B cell (primary cell): Measurements from ENCODE around the gene AVPI1. TPM values are rescaled to one million over a fixed set of nuclear protein-coding genes. Genes with fewer than 3 reads are reported as not detected.

ENCODE experiments used
- ATAC-seq: fragments of 200-7000 bp; cut with Tn5 transposase; one replicate; pipeline ENCODE4 v1.10.0; 2021; ENCODE audit warnings: low read depth, mild to moderate bottlenecking, moderate number of reproducible peaks, moderate library complexity
- CTCF ChIA-PET: fragments of 350-600 bp; sonication (Branson Sonifier 250); formaldehyde crosslinking; loops from one replicate; lab custom pipeline; 2021; ENCODE audit warnings: antibody characterized with exemption, inconsistent platforms; lab: Charles Lee
- POLR2A ChIA-PET: fragments of 350-600 bp; sonication (Branson Sonifier 250); formaldehyde crosslinking; loops from one replicate; lab custom pipeline; 2021; ENCODE audit warnings: antibody characterized with exemption; lab: Charles Lee
- DNase-seq: peaks from one replicate; pipeline ENCODE4 v3.0.0; 2013
- H2AFZ ChIP-seq: 2 replicates; pipeline ENCODE4 v1.6.1; 2012; ENCODE audit warnings: mild to moderate bottlenecking, low read depth, low read length; ENCODE audit not compliant: insufficient read depth, poor library complexity, severe bottlenecking
- H3K27ac ChIP-seq, 2 donors: 1 replicate in 1 of 2; 2 replicates in 1 of 2; pipeline ENCODE4 v1.5.1; 2012 to 2013; ENCODE audit warnings: low read length in 2 of 2, mild to moderate bottlenecking in 2 of 2, moderate library complexity in 1 of 2
- H3K27me3 ChIP-seq, 4 experiments: fragments of 200-600 bp in 1 of 4; sonication (generic) in 1 of 4; replicated peaks in 1 of 4; 1 replicate in 2 of 4; 2 replicates in 2 of 4; pipeline versions ENCODE4 v1.6.1 to v1.7.0; 2013 to 2016; ENCODE audit warnings: low read length in 3 of 4, mild to moderate bottlenecking in 2 of 4, mixed read lengths in 1 of 4, moderate library complexity in 1 of 4; ENCODE audit not compliant: insufficient read depth in 4 of 4, control insufficient read depth in 3 of 4; ENCODE audit errors: control extremely low read depth in 1 of 4
- H3K36me3 ChIP-seq, 2 experiments: replicated peaks in 1 of 2; 1 replicate in 1 of 2; 2 replicates in 1 of 2; pipeline versions ENCODE4 v1.6.1 to v1.7.1; 2013; ENCODE audit warnings: low read length in 1 of 2; ENCODE audit not compliant: insufficient read depth in 2 of 2, control insufficient read depth in 1 of 2; ENCODE audit errors: control extremely low read depth in 1 of 2, extremely low read depth in 1 of 2
- H3K4me1 ChIP-seq, 2 donors: fragments of 200-600 bp in 1 of 2; sonication (generic) in 1 of 2; 1 replicate in 1 of 2; 2 replicates in 1 of 2; pipeline versions ENCODE4 v1.5.1 to v1.6.1; 2013 to 2017; ENCODE audit warnings: low read length in 2 of 2; ENCODE audit not compliant: control insufficient read depth in 2 of 2, insufficient read depth in 2 of 2
- H3K4me2 ChIP-seq: replicated peaks from 2 replicates; pipeline ENCODE3; 2012; ENCODE audit warnings: mild to moderate bottlenecking, low read depth, low read length; ENCODE audit not compliant: poor library complexity, severe bottlenecking
- H3K4me3 ChIP-seq, 5 experiments: fragments of 200-600 bp in 1 of 5; sonication (generic) in 1 of 5; 1 replicate in 3 of 5; 2 replicates in 2 of 5; pipeline versions ENCODE4 v1.5.1 to v1.7.0; 2011 to 2016; ENCODE audit warnings: low read length in 4 of 5, mild to moderate bottlenecking in 4 of 5, low read depth in 2 of 5, control low read depth in 1 of 5, moderate library complexity in 1 of 5; ENCODE audit not compliant: insufficient read depth in 1 of 5; ENCODE audit errors: control extremely low read depth in 1 of 5, extremely low read depth in 1 of 5
- H3K79me2 ChIP-seq: fragments of 200-600 bp; sonication (generic); one replicate; pipeline ENCODE4 v1.6.0; 2016; ENCODE audit warnings: low read length; ENCODE audit not compliant: control insufficient read depth, insufficient read depth
- H3K9ac ChIP-seq: fragments of 200-600 bp; sonication (generic); 2 replicates; pipeline ENCODE4 v1.6.1; 2017; ENCODE audit warnings: mild to moderate bottlenecking, low read length, moderate library complexity
- H3K9me3 ChIP-seq, 3 donors: one replicate each; pipeline versions ENCODE4 v1.6.1 to v1.7.1; 2013; ENCODE audit warnings: low read length in 2 of 3; ENCODE audit not compliant: control insufficient read depth in 2 of 3, insufficient read depth in 1 of 3; ENCODE audit errors: control extremely low read depth in 1 of 3
- H4K20me1 ChIP-seq: 2 replicates; pipeline ENCODE4 v1.6.0; 2012; ENCODE audit warnings: mild to moderate bottlenecking, low read length; ENCODE audit not compliant: insufficient read depth, control insufficient read depth, poor library complexity, severe bottlenecking
- H3K27ac Mint-ChIP-seq: one replicate; pipeline ENCODE4 v1.8.0; 2021; ENCODE audit warnings: mixed read lengths
- H3K27me3 Mint-ChIP-seq: one replicate; pipeline ENCODE4 v1.8.0; 2021; ENCODE audit warnings: mixed read lengths
- H3K4me1 Mint-ChIP-seq: one replicate; pipeline ENCODE4 v1.8.0; 2021; ENCODE audit warnings: mixed read lengths
- H3K4me3 Mint-ChIP-seq: one replicate; pipeline ENCODE4 v1.8.0; 2021; ENCODE audit warnings: mixed read lengths
- H3K9me3 Mint-ChIP-seq: one replicate; pipeline ENCODE4 v1.8.0; 2022; ENCODE audit warnings: mixed read lengths; ENCODE audit not compliant: insufficient read depth
- CTCF ChIP-seq: fragments of 200-600 bp; IDR thresholded peaks from one replicate; pipeline ENCODE4 v1.8.0; 2022; ENCODE audit warnings: antibody characterized with exemption, mild to moderate bottlenecking
- EZH2 ChIP-seq: IDR thresholded peaks from 2 replicates; pipeline ENCODE4 v1.6.1; 2012; ENCODE audit warnings: borderline replicate concordance, low read depth, mild to moderate bottlenecking, moderate library complexity, low read length; ENCODE audit not compliant: insufficient read depth, poor library complexity, severe bottlenecking
- WGBS: methylation state at CpG from one replicate; pipeline ENCODE4 v1.1.5; 2013; ENCODE audit warnings: missing lambda C conversion rate; ENCODE audit not compliant: insufficient coverage; 5-methylcytosine and 5-hydroxymethylcytosine counted together
- intact Hi-C: fragments of 100-400 bp; cut with micrococcal nuclease; formaldehyde crosslinking; loops from one replicate; pipeline ENCODE4 v1.10.0; 2022
- polyA plus RNA-seq: library from polyadenylated mRNA; depleted of rRNA; stranded (reverse); fragments of >200 nt; gene quantifications from 2 replicates; pipeline ENCODE4 v1.2.3, GENCODE V29; 2012
- total RNA-seq, 2 donors: library from RNA; stranded (reverse); fragments of 120-200 nt in 1 of 2; gene quantifications; 1 replicate in 1 of 2; 2 replicates in 1 of 2; pipeline versions ENCODE4 v1.2.3 to v1.2.4, GENCODE V29; 2013 to 2022

The AVPI1 gene
- total and polyA plus RNA-seq, 2 donors (not counting 1 experiment from before 2014, with no cell fraction given): 3.6 to 3.9 TPM

GRCh38 chr10:97669571-97669970 lies 17.5 kb downstream of the AVPI1 start:
- no peaks in the 10 kb centered on the region for H3K9me3 Mint-ChIP-seq
- H3K27ac Mint-ChIP-seq: no peak overlapping the region
- Histone ChIP-seq H3K9ac (no peak overlapping the region), H3K36me3 (peaks cover 12 to 46% of the 10 kb centered on the region in 2 experiments), H3K9me3 (no peaks in the 10 kb centered on the region), H3K4me2 (no peak overlapping the region), H3K4me3 (no peak overlapping the region), H3K79me2 (no peaks in the 10 kb centered on the region), H3K4me1 (no peaks in the 10 kb centered on the region), H4K20me1 (no peaks in the 10 kb centered on the region), H3K27me3 (no peaks in the 10 kb centered on the region), H2AFZ (no peak overlapping the region), H3K27ac (no peak overlapping the region)
- H3K4me1 Mint-ChIP-seq: no peaks in the 10 kb centered on the region
- ChIA-PET POLR2A (no interaction called here), CTCF (interaction anchor here (1.0 to 2.4 kb wide), 4 partner anchors 7 to 63 kb away, joined by 5 to 6 read pairs (median 6); partner anchors contain the start of gene AVPI1)
- TF ChIP-seq CTCF: no peak
- TF ChIP-seq EZH2: no peak
- ATAC-seq: no peak
- no peaks in the 10 kb centered on the region for H3K27me3 Mint-ChIP-seq
- no peak for DNase-seq
- H3K4me3 Mint-ChIP-seq: no peak overlapping the region
- intact Hi-C loops: no loop called here
- no CpG with 5 or more reads among the region's 1 CpG for WGBS

GRCh38 chr10:97667463-97667862 lies 19.6 kb downstream of the AVPI1 start:
- Histone ChIP-seq H2AFZ (no peak overlapping the region), H3K27ac (no peak overlapping the region), H4K20me1 (no peaks in the 10 kb centered on the region), H3K9me3 (no peaks in the 10 kb centered on the region), H3K36me3 (peaks cover 14 to 42% of the 10 kb centered on the region in 2 experiments), H3K27me3 (no peaks in the 10 kb centered on the region), H3K4me3 (no peak overlapping the region), H3K4me2 (no peak overlapping the region), H3K4me1 (no peaks in the 10 kb centered on the region), H3K79me2 (no peaks in the 10 kb centered on the region), H3K9ac (no peak overlapping the region)
- intact Hi-C loops: no loop called here
- POLR2A ChIA-PET: no interaction called here
- Mint-ChIP-seq H3K4me3 (no peak overlapping the region), H3K9me3 (no peaks in the 10 kb centered on the region), H3K4me1 (no peaks in the 10 kb centered on the region), H3K27me3 (no peaks in the 10 kb centered on the region), H3K27ac (no peak overlapping the region)
- ATAC-seq (no peak), DNase-seq (no peak)
- CTCF ChIA-PET: interaction anchor here (0.6 to 2.4 kb wide), 5 partner anchors 9 to 67 kb away, joined by 3 to 6 read pairs (median 5); partner anchors contain the start of gene AVPI1
- 100% methylated on average over 4 of the region's 6 CpGs for WGBS
- no peak for TF ChIP-seq CTCF
- TF ChIP-seq EZH2: no peak
